ENCODE measurements around the gene BICD1.

The BICD1 gene

DNA sequence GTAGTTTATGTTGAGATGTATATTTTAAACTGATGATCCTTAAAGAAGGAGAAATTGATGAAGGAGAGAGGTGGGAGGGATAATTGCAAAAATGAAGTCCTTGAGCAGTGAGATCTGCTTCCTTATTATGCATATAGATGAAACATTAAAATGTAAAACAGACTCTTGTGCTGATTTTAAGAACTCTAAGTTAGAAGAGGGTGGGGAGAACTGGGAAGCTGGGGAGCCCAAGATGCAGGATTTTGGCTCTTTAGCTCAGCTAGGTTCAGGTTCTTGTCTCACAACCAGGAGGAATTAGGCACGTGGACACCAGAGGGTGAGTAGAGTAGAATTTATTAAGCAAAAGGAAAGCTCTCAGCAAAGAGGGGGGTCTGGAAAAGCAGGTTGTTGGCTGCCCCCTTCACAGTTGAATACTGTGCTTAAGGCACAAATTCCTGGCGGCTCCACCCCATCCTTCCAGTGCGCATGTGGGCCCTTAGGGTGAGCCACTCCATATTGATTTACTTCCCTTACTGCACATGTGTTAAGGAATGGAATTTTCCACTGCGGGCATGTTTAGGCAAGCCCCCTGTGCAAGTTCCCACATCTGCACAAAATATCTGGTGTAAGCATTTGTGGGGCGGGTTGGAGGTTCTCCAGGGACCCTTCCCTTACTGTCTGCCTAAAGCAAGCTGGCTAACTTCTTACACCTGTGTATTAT is 141.9 kb downstream of the BICD1 start:
- TF ChIP-seq, protein P1, sequence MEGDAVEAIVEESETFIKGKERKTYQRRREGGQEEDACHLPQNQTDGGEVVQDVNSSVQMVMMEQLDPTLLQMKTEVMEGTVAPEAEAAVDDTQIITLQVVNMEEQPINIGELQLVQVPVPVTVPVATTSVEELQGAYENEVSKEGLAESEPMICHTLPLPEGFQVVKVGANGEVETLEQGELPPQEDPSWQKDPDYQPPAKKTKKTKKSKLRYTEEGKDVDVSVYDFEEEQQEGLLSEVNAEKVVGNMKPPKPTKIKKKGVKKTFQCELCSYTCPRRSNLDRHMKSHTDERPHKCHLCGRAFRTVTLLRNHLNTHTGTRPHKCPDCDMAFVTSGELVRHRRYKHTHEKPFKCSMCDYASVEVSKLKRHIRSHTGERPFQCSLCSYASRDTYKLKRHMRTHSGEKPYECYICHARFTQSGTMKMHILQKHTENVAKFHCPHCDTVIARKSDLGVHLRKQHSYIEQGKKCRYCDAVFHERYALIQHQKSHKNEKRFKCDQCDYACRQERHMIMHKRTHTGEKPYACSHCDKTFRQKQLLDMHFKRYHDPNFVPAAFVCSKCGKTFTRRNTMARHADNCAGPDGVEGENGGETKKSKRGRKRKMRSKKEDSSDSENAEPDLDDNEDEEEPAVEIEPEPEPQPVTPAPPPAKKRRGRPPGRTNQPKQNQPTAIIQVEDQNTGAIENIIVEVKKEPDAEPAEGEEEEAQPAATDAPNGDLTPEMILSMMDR (IDR thresholded peaks at IDR 0.05; ENCODE audit: extremely low read depth, insufficient read depth, missing control alignments), result no peak
- in situ Hi-C loops (cut with MboI; ENCODE audit: low pct_unique_long_range_greater_than_20kb, low sequenced_read_pairs, unreplicated experiment), result no loop called here
- no peak for DNase-seq (ENCODE audit: low spot score)

DNA sequence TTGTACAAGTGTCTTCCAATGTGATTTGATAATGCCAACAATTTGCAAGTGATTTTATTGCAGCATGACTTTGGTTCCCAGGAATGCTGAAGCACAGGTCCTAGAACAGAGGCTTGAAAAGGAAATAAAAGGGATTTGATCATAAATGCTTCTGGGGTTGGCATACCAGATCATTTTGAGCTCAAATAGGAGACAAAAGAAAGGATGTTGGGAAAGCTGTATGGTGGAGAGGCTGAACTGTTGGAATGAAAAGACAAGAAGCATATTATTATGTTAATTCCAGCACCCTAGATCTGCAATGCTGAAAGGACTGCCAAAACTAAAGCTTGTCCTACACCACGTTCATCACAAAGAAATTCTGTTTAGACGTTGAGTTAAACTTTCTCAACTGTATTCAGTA is 143.1 kb downstream of the BICD1 start:
- in situ Hi-C loops (cut with MboI; ENCODE audit: low pct_unique_long_range_greater_than_20kb, low sequenced_read_pairs, unreplicated experiment), result no loop called here
- TF ChIP-seq, protein P1 (IDR thresholded peaks at IDR 0.05; ENCODE audit: extremely low read depth, insufficient read depth, missing control alignments), result no peak
- DNase-seq (ENCODE audit: low spot score), result no peak

DNA sequence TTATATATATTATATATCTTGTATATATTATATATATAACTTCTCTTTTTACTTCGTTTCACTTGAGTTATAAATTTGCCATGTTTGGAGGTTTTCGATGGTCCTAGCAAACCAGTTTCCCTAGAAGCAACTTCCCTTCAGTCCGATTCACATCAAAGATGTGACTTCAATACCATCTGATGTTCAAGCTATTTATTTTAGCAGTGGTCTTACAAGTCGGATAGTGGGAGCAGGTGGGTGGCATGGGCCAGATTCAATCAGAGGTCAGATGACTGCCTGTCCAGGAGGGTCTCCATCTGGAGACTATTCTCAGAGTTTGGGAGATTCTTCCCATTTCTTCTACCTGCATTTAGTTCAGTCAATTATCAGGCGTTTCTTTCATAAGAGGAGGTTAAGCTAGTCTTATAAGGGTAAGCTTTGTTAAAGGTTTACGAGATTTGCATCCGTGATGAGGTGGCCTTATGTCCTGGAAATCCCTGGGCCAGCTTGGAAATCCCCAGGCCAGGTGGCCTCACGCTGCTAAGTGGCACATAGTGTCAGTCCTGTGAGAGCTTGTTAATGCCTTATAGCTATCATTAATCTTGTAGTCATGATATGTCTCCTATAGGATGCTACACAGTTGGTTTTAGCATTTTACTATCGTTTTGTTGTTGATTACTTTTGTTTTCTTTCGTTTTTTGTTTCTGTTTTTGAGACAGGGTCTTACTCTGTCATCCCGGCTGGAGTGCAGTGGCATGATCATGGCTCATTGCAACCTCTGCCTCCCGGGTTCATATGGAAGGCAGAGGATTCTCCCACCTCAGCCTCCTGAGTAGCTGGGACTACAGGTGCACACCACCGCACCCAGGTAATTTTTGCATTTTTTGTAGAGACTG is 145.8 kb downstream of the BICD1 start:
- peak; percentile 38 for DNase-seq (ENCODE audit: low spot score)
- TF ChIP-seq, protein P1 (IDR thresholded peaks at IDR 0.05; ENCODE audit: extremely low read depth, insufficient read depth, missing control alignments), result no peak

DNA sequence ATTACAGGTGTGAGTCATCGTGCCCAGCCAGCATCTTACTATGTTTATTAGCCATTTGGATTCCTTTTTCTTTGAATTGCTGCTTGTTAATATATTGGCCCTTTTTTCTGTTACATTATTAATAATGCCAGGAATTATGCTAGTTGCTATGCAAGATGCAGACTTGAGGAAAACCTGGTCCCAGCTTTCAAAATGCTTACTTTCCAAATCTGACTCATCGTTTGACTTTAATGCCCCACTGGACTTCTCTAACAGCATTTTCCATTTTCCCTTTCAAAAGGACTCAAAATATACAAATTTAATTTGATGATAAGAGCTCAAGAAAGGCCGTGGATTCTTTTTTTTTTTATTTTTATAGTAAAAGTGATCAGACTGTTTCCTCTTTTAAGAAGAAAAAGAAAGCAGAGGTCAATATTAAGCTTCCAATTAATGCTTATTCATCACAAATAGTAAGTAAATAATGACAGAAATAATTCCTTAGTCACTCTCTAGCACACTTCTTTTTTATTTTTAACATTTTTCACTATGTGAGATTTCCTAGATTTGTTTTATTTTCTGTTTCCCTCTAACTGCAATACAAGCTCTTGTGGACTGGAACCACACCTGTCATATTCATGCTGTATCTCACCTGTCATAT is 146.6 kb downstream of the BICD1 start:
- TF ChIP-seq, protein P1 (IDR thresholded peaks at IDR 0.05; ENCODE audit: extremely low read depth, insufficient read depth, missing control alignments), result no peak
- DNase-seq (ENCODE audit: low spot score), result no peak
- in situ Hi-C loops (cut with MboI; ENCODE audit: low pct_unique_long_range_greater_than_20kb, low sequenced_read_pairs, unreplicated experiment), result no loop called here

More for the DNA sequence above, 145.8 kb downstream of the BICD1 start:
- in situ Hi-C loops (cut with MboI; ENCODE audit: low pct_unique_long_range_greater_than_20kb, low sequenced_read_pairs, unreplicated experiment), result no loop called here

DNA sequence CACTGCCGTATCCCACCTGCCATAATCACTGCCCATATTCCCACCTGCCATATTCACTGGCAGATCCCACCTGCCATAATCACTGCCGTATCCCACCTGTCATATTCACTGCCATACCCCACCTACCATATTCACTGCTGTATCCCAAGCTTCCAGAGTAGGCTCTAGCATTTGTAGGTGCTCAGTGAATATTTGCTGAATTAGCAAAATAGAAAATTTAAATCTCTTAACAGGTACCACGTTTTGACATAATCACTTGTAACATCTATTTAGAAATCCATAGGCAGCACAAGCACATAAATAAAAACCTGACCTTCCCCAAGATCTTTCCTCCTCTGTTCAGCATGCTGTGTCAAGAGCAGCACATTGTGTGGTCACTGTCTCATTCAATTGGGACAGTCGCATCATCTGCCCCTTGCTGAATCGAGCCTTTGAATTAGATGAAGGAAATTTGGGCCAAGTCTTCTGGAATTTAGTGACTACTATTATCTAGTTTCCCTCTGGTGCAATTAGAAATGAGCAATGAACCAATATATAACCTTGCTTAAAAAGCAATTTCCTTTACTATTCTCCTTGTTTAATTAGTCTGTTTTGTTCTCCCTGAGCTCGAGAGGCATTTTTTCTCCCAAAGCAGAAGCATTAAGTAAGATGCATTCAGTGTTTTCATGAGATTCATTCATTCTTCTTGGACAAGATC is 147.8 kb downstream of the BICD1 start:
- TF ChIP-seq, protein P1 (IDR thresholded peaks at IDR 0.05; ENCODE audit: extremely low read depth, insufficient read depth, missing control alignments), result no peak
- DNase-seq (ENCODE audit: low spot score), result no peak
- in situ Hi-C loops (cut with MboI; ENCODE audit: low pct_unique_long_range_greater_than_20kb, low sequenced_read_pairs, unreplicated experiment), result no loop called here

DNA sequence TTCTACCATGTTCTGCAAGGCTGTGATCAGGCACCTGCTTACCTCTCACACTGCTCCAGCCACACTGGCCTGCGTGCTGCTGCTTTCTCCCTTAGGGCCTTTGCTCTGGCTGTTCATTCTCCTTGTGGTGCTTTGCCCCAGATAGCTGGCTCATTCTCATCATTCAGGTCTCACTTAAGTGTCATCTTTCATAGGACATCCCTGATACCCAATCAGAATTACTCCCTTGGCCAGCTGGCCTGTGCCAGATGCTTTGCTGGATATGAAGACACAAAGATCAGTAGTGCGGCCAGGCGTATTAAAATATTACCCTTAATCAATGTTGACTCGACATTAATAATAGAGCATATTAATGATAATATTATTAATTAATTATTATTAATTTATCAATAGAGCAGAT is 148.9 kb downstream of the BICD1 start:
- TF ChIP-seq, protein P1 (IDR thresholded peaks at IDR 0.05; ENCODE audit: extremely low read depth, insufficient read depth, missing control alignments), result no peak
- no peak for DNase-seq (ENCODE audit: low spot score)
- in situ Hi-C loops (cut with MboI; ENCODE audit: low pct_unique_long_range_greater_than_20kb, low sequenced_read_pairs, unreplicated experiment), result no loop called here
